HG03442 (cell line): ENCODE measurements around the gene ERBB4.
"Not testable (repeated sequence)": the region's sequence is repeated elsewhere in the genome, so short reads cannot be mapped to it uniquely, and the experiment has no call there.

Experiments used
- ATAC-seq: cut with Tn5 transposase; IDR thresholded peaks from one replicate; pipeline ENCODE4 v1.9.1; 2021; ENCODE audit warnings: mild to moderate bottlenecking, moderate library complexity; ENCODE audit not compliant: unreplicated experiment

ERBB4 gene

GRCh38 chr2:211755187-211755586 lies 783.4 kb downstream of the ERBB4 start:
- no peak for ATAC-seq

- ATAC-seq, result no peak
These were observed 786.8 kb downstream of the ERBB4 start for GRCh38 chr2:211751848-211752247.

- ATAC-seq, result no peak
These were observed 790.3 kb downstream of the ERBB4 start for GRCh38 chr2:211748339-211748738.

- peak; percentile 98 for ATAC-seq
These were observed 793.1 kb downstream of the ERBB4 start for GRCh38 chr2:211745295-211746097.

- no peak for ATAC-seq
These were observed 794.2 kb downstream of the ERBB4 start for GRCh38 chr2:211744379-211744778.

GRCh38 chr2:211741966-211742365 lies 796.6 kb downstream of the ERBB4 start:
- ATAC-seq, result no peak

GRCh38 chr2:211737282-211737681 lies 801.3 kb downstream of the ERBB4 start:
- no peak for ATAC-seq

- no peak for ATAC-seq
These were observed 808.4 kb downstream of the ERBB4 start for GRCh38 chr2:211730215-211730614.

- ATAC-seq, result no peak
These were observed 809.2 kb downstream of the ERBB4 start for GRCh38 chr2:211729433-211729832.

GRCh38 chr2:211724933-211725332 lies 813.7 kb downstream of the ERBB4 start:
- ATAC-seq, result no peak

GRCh38 chr2:211723398-211723797 lies 815.2 kb downstream of the ERBB4 start:
- ATAC-seq, result no peak

GRCh38 chr2:211722928-211723327 lies 815.7 kb downstream of the ERBB4 start:
- no peak for ATAC-seq

- not testable (repeated sequence) for ATAC-seq
These were observed 816.7 kb downstream of the ERBB4 start for GRCh38 chr2:211721874-211722273.

- no peak for ATAC-seq
These were observed 829.2 kb downstream of the ERBB4 start for GRCh38 chr2:211709389-211709788.

- ATAC-seq, result no peak
These were observed 845.9 kb downstream of the ERBB4 start for GRCh38 chr2:211692689-211693088.

- no peak for ATAC-seq
These were observed 847.9 kb downstream of the ERBB4 start for GRCh38 chr2:211690736-211691135.

- no peak for ATAC-seq
These were observed 850.4 kb downstream of the ERBB4 start for GRCh38 chr2:211688196-211688595.

- no peak for ATAC-seq
These were observed 863.9 kb downstream of the ERBB4 start for GRCh38 chr2:211674715-211675114.

- no peak for ATAC-seq
These were observed 865.3 kb downstream of the ERBB4 start for GRCh38 chr2:211673133-211673905.

GRCh38 chr2:211671977-211672376 lies 866.6 kb downstream of the ERBB4 start:
- no peak for ATAC-seq

GRCh38 chr2:211665299-211665698 lies 873.3 kb downstream of the ERBB4 start:
- ATAC-seq, result no peak

- no peak for ATAC-seq
These were observed 874.3 kb downstream of the ERBB4 start for GRCh38 chr2:211664321-211664720.
